GM12892 (cell line): ENCODE results near the gene SENP5.

Source experiments
- POLR2A ChIP-seq: IDR thresholded peaks from 2 replicates; pipeline ENCODE4 v1.6.1; 2011; ENCODE audit warnings: low read depth, low read length, control low read depth
- POLR2AphosphoS5 ChIP-seq: IDR thresholded peaks from 2 replicates; pipeline ENCODE4 v1.6.1; 2011; ENCODE audit warnings: low read depth, low read length, control low read depth
- TAF1 ChIP-seq: IDR thresholded peaks from 2 replicates; pipeline ENCODE4 v1.6.1; 2011; ENCODE audit warnings: low read depth, mild to moderate bottlenecking, control low read depth, low read length, borderline replicate concordance

DNA sequence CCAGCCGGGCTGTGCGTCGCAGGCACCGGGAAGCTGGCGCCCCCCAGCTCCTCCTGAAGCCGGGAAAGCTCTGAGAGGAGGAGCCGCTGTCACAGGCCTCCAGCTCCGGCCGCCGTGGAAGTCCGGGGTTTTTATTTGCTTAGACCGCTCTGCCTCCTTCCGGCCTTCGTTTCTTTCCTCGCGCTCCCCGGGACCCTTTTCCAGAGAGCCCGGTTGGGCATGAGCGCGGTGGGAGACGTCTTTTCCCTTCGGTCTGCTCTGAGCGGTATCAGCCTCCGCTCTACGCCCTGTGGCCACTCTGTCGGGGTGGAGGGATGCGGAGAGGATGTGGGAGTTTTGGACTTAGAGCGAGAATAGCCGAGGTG lies 559 bp downstream of the SENP5 start:
- no peak for TF ChIP-seq POLR2AphosphoS5
- TF ChIP-seq TAF1 = no peak
- no peak for TF ChIP-seq POLR2A
